Astrocyte (in vitro differentiated cells and primary cell): Measurements from ENCODE around the gene MCF2L. TPM values are rescaled to one million over a fixed set of nuclear protein-coding genes. Genes with fewer than 3 reads are reported as not detected.
"Not testable (repeated sequence)": the region's sequence is repeated elsewhere in the genome, so short reads cannot be mapped to it uniquely, and the experiment has no call there.

ENCODE experiments used
- DNase-seq: peaks from one replicate; pipeline ENCODE4 v3.0.0-alpha.2; 2010; ENCODE audit warnings: low read depth
- FAIRE-seq: peaks from 2 replicates; lab custom pipeline; 2011; peaks lifted over from hg19 to GRCh38; lab: Jason Lieb, UNC
- H2AFZ ChIP-seq: 2 replicates; pipeline ENCODE4 v1.6.0; 2012; ENCODE audit warnings: low read depth, low read length, inconsistent platforms
- H3K27ac ChIP-seq: 2 replicates; pipeline ENCODE4 v1.5.1; 2011; ENCODE audit warnings: low read depth, low read length, inconsistent platforms
- H3K27me3 ChIP-seq: 2 replicates; pipeline ENCODE4 v1.6.0; 2011; ENCODE audit warnings: low read length, inconsistent platforms; ENCODE audit not compliant: insufficient read depth
- H3K36me3 ChIP-seq: 2 replicates; pipeline ENCODE4 v1.5.1; 2011; ENCODE audit warnings: low read length, inconsistent platforms; ENCODE audit not compliant: insufficient read depth
- H3K4me1 ChIP-seq: 2 replicates; pipeline ENCODE4 v1.5.1; 2011; ENCODE audit warnings: low read length, inconsistent platforms; ENCODE audit not compliant: insufficient read depth
- H3K4me2 ChIP-seq: 2 replicates; pipeline ENCODE4 v1.6.0; 2012; ENCODE audit warnings: low read length, inconsistent platforms
- H3K4me3 ChIP-seq: 2 replicates; pipeline ENCODE4 v1.5.1; 2011; ENCODE audit warnings: low read depth, mild to moderate bottlenecking, low read length, inconsistent platforms; ENCODE audit not compliant: insufficient read depth
- H3K79me2 ChIP-seq: 2 replicates; pipeline ENCODE4 v1.6.0; 2012; ENCODE audit warnings: mild to moderate bottlenecking, low read length, inconsistent platforms; ENCODE audit not compliant: insufficient read depth
- H3K9ac ChIP-seq: 2 replicates; pipeline ENCODE4 v1.6.0; 2012; ENCODE audit warnings: mild to moderate bottlenecking, low read length, inconsistent platforms
- H3K9me3 ChIP-seq: 2 replicates; pipeline ENCODE4 v1.5.1; 2012; ENCODE audit warnings: low read depth, mild to moderate bottlenecking, low read length, inconsistent platforms; ENCODE audit not compliant: insufficient read depth
- H4K20me1 ChIP-seq: 2 replicates; pipeline ENCODE4 v1.6.0; 2012; ENCODE audit warnings: low read length, inconsistent platforms; ENCODE audit not compliant: insufficient read depth
- H3K27ac Mint-ChIP-seq: one replicate; pipeline ENCODE4 v1.8.0; 2021; ENCODE audit warnings: mild to moderate bottlenecking, mixed read lengths; ENCODE audit not compliant: unreplicated experiment
- H3K27me3 Mint-ChIP-seq: one replicate; pipeline ENCODE4 v1.8.0; 2021; ENCODE audit warnings: low read depth, mixed read lengths; ENCODE audit not compliant: unreplicated experiment
- H3K36me3 Mint-ChIP-seq: one replicate; pipeline ENCODE4 v1.8.0; 2021; ENCODE audit warnings: low read depth, mixed read lengths; ENCODE audit not compliant: unreplicated experiment
- H3K4me1 Mint-ChIP-seq: one replicate; pipeline ENCODE4 v1.8.0; 2021; ENCODE audit warnings: low read depth, mixed read lengths; ENCODE audit not compliant: unreplicated experiment
- H3K4me3 Mint-ChIP-seq: one replicate; pipeline ENCODE4 v1.8.0; 2021; ENCODE audit warnings: mild to moderate bottlenecking, moderate library complexity, mixed read lengths; ENCODE audit not compliant: unreplicated experiment
- H3K9me3 Mint-ChIP-seq: one replicate; pipeline ENCODE4 v1.8.0; 2021; ENCODE audit warnings: mild to moderate bottlenecking, mixed read lengths; ENCODE audit not compliant: unreplicated experiment
- CTCF ChIP-seq: IDR thresholded peaks from 2 replicates; pipeline ENCODE4 v1.5.1; 2011; ENCODE audit warnings: low read depth, mild to moderate bottlenecking, inconsistent platforms, low read length, moderate library complexity; ENCODE audit not compliant: insufficient read depth
- EZH2 ChIP-seq: IDR thresholded peaks from 2 replicates; pipeline ENCODE4 v1.6.1; 2012; ENCODE audit warnings: mild to moderate bottlenecking, low read length, inconsistent platforms; ENCODE audit not compliant: insufficient read depth
- total RNA-seq: library from RNA; stranded (reverse); gene quantifications from 2 replicates; pipeline ENCODE4 v1.2.1, GENCODE V29; 2021

MCF2L gene
- total RNA-seq, 1 donor from 2014 or later = 3.4 TPM

- Mint-ChIP-seq H3K4me3 (no peak overlapping the region), H3K9me3 (peaks cover 3% of the 10 kb centered on the region), H3K4me1 (no peaks in the 10 kb centered on the region), H3K36me3 (no peaks in the 10 kb centered on the region), H3K27me3 (peaks cover 17% of the 10 kb centered on the region), H3K27ac (no peak overlapping the region)
- Histone ChIP-seq H3K4me3 (no peak overlapping the region), H3K9ac (no peak overlapping the region), H3K36me3 (no peaks in the 10 kb centered on the region), H3K79me2 (no peaks in the 10 kb centered on the region), H2AFZ (no peak overlapping the region), H3K9me3 (no peaks in the 10 kb centered on the region), H3K27me3 (peaks cover 16% of the 10 kb centered on the region), H3K4me2 (no peak overlapping the region), H3K27ac (no peak overlapping the region), H4K20me1 (no peaks in the 10 kb centered on the region), H3K4me1 (peaks cover 3% of the 10 kb centered on the region)
- TF ChIP-seq CTCF (no peak), EZH2 (no peak)
- DNase-seq = no peak
- no peak for FAIRE-seq
Measured at GRCh38 chr13:113105921-113106452, 137.0 kb downstream of the MCF2L start.

GRCh38 chr13:113106711-113107351, 137.8 kb downstream of the MCF2L start:
- no peaks in the 10 kb centered on the region for H3K9me3 ChIP-seq
- Mint-ChIP-seq H3K4me1 (no peaks in the 10 kb centered on the region), H3K27ac (no peak overlapping the region), H3K9me3 (peaks cover 3% of the 10 kb centered on the region), H3K4me3 (no peak overlapping the region), H3K27me3 (peaks cover 17% of the 10 kb centered on the region), H3K36me3 (no peaks in the 10 kb centered on the region)
- TF ChIP-seq EZH2 (no peak), CTCF (no peak)
- H3K4me1 ChIP-seq = peaks cover 3% of the 10 kb centered on the region
- DNase-seq (no peak), FAIRE-seq (no peak)
- no peak overlapping the region for H3K9ac ChIP-seq
- H3K79me2 ChIP-seq = no peaks in the 10 kb centered on the region
- H3K27ac ChIP-seq = no peak overlapping the region
- no peaks in the 10 kb centered on the region for H4K20me1 ChIP-seq
- no peak overlapping the region for H3K4me3 ChIP-seq
- H2AFZ ChIP-seq = no peak overlapping the region
- peaks cover 17% of the 10 kb centered on the region for H3K27me3 ChIP-seq
- no peak overlapping the region for H3K4me2 ChIP-seq
- H3K36me3 ChIP-seq = no peaks in the 10 kb centered on the region

GRCh38 chr13:113108521-113108920, 139.5 kb downstream of the MCF2L start:
- H3K27ac ChIP-seq, H3K4me3 ChIP-seq, H4K20me1 ChIP-seq, H3K4me2 ChIP-seq, H3K36me3 ChIP-seq, FAIRE-seq, H2AFZ ChIP-seq, H3K4me3 Mint-ChIP-seq, H3K9ac ChIP-seq, H3K4me1 ChIP-seq, H3K79me2 ChIP-seq, H3K27ac Mint-ChIP-seq, H3K9me3 Mint-ChIP-seq, H3K9me3 ChIP-seq, H3K4me1 Mint-ChIP-seq, H3K27me3 Mint-ChIP-seq, DNase-seq, H3K36me3 Mint-ChIP-seq: not testable (repeated sequence)
- H3K27me3 ChIP-seq = peaks cover 20% of the 10 kb centered on the region
